GM19239 (cell line): ENCODE measurements around the gene SMAD6.

Source experiments
- DNase-seq: peaks from one replicate; pipeline ENCODE4 v3.0.0; 2011; ENCODE audit warnings: low spot score; ENCODE audit not compliant: insufficient read length
- FAIRE-seq: peaks from 2 replicates; lab custom pipeline; 2011; peaks lifted over from hg19 to GRCh38; lab: Jason Lieb, UNC

Gene SMAD6

GRCh38 chr15:66734961-66735908, 33.2 kb downstream of the SMAD6 start:
- no peak for DNase-seq
- FAIRE-seq: no peak

GRCh38 chr15:66735909-66736305, 33.9 kb downstream of the SMAD6 start:
- FAIRE-seq (no peak), DNase-seq (no peak)

GRCh38 chr15:66737243-66738010, 35.4 kb downstream of the SMAD6 start:
- FAIRE-seq: no peak
- no peak for DNase-seq

GRCh38 chr15:66738116-66738515, 36.1 kb downstream of the SMAD6 start:
- FAIRE-seq (no peak), DNase-seq (no peak)

GRCh38 chr15:66738595-66738994, 36.6 kb downstream of the SMAD6 start:
- no peak for FAIRE-seq
- no peak for DNase-seq

GRCh38 chr15:66739287-66739686, 37.3 kb downstream of the SMAD6 start:
- FAIRE-seq: no peak

GRCh38 chr15:66740802-66741201, 38.8 kb downstream of the SMAD6 start:
- DNase-seq (no peak), FAIRE-seq (no peak)

More at GRCh38 chr15:66739287-66739686, 37.3 kb downstream of the SMAD6 start:
- DNase-seq: no peak

- DNase-seq: no peak
These were observed 39.6 kb downstream of the SMAD6 start for GRCh38 chr15:66741646-66742045.

GRCh38 chr15:66742286-66742685, 40.2 kb downstream of the SMAD6 start:
- FAIRE-seq: no peak
- no peak for DNase-seq

More at GRCh38 chr15:66741646-66742045, 39.6 kb downstream of the SMAD6 start:
- FAIRE-seq: no peak

- FAIRE-seq (no peak), DNase-seq (no peak)
These were observed 41.2 kb downstream of the SMAD6 start for GRCh38 chr15:66743204-66743603.

- FAIRE-seq (no peak), DNase-seq (no peak)
These were observed 41.9 kb downstream of the SMAD6 start for GRCh38 chr15:66743703-66744536.

GRCh38 chr15:66744610-66745279, 42.7 kb downstream of the SMAD6 start:
- no peak for DNase-seq
- FAIRE-seq: no peak

GRCh38 chr15:66745530-66746230, 43.6 kb downstream of the SMAD6 start:
- FAIRE-seq: no peak
- no peak for DNase-seq

GRCh38 chr15:66746231-66746605, 44.2 kb downstream of the SMAD6 start:
- no peak for FAIRE-seq

GRCh38 chr15:66747223-66747622, 45.2 kb downstream of the SMAD6 start:
- no peak for FAIRE-seq
- DNase-seq: no peak

More at GRCh38 chr15:66746231-66746605, 44.2 kb downstream of the SMAD6 start:
- DNase-seq: no peak

- DNase-seq: no peak
- FAIRE-seq: no peak
These were observed 46.1 kb downstream of the SMAD6 start for GRCh38 chr15:66747886-66748707.

- FAIRE-seq: no peak
- DNase-seq: no peak
These were observed 46.6 kb downstream of the SMAD6 start for GRCh38 chr15:66748708-66749035.

- no peak for FAIRE-seq
- DNase-seq: no peak
These were observed 48.0 kb downstream of the SMAD6 start for GRCh38 chr15:66749841-66750575.
